Measurements from ENCODE around the gene SCO2.
A peak's percentile ranks its signal among the peaks of the same experiment; 100 is the strongest.

SCO2 gene

DNA sequence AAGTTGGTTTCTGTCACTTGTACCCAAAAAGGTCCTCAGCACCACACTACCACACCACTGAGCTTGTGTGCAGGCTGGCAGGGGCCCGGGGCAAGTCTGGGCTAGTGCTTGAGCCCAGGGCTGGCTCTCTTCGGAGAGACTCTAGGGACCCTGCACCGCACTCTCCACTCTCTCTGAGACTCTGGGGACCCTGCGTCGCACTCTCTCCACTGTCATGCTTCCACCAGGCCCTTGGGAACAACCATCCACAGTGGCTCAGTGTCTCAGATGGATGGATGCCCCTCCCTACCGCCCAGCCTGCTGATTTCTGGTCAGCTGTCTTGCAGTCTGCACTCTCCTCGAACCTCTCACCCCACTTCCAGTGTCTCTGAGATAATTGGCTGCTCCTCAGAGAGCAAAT is 48.5 kb downstream of the SCO2 start:
- DNase-seq (ENCODE audit: low read depth), result no peak

DNA sequence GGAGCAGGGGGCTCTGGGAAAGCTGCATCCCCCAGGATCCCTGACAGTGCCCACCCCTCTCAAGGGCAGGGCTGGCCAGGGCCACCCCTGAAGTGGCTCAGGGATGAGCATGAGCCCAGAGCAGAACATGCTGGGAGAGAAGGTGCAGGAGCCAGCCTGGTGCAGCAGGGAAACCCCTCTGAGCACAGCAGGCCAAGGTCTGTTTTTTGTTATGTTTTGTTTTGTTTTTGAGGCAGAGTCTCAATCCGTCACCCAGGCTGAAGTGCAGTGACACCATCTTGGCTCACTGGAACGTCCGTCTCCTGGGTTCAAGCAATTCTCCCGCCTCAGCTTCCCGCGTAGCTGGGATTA is 49.8 kb downstream of the SCO2 start:
- DNase-seq (ENCODE audit: low read depth), result no peak

DNA sequence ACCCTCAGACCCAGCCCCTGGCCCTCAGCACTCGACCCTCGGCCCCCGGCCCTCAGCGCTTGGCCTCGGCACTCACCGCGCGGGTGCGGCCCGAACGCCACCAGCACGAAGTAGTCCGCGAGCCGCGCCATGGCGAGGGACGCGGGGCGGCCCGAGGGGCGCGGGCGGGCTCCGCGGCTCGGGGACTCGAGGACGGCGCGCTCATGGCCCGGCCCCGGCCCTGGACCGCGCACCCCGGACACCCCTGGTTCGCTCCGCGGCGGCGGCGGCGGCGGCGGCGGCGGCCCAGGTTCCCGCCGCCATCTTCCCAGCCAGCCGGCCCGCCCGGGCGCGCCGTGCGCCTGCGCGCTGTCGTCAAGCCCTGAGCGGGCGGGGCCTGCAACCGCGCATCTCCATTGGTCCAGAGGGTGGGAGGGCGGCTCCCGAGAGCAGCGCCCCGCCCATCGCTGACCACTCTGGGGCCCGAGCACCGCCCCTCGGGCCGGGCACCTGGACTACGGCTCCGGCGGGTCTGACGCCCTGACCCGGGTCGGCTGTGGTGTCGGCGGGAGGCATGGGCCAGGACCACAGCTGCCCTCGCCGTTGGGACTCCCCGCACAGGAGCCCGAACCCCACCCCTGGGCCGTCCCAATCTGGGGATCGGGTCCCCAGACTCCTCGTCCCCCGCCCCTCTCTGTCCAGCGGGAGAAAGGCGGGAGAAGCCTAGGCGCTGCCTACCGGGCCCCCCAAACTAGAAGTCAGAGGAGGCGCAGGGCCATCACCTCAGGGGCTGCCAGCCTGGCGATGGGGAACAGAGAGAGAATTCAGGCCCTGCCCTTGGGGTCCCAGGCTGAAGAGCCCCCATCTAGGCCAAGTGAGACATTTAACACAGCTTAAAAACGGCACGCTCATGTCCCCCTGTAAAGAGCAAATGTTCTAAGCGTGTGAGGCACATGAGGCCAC is 50.4 kb downstream of the SCO2 start, which contains the start of gene SBF1:
SBF1 (minus strand) TSS at position 326 of the 942 bp plus-strand sequence; CDS start at position 131, 195 bp downstream.
- DNase-seq (ENCODE audit: low read depth), result peak; percentile 89

DNA sequence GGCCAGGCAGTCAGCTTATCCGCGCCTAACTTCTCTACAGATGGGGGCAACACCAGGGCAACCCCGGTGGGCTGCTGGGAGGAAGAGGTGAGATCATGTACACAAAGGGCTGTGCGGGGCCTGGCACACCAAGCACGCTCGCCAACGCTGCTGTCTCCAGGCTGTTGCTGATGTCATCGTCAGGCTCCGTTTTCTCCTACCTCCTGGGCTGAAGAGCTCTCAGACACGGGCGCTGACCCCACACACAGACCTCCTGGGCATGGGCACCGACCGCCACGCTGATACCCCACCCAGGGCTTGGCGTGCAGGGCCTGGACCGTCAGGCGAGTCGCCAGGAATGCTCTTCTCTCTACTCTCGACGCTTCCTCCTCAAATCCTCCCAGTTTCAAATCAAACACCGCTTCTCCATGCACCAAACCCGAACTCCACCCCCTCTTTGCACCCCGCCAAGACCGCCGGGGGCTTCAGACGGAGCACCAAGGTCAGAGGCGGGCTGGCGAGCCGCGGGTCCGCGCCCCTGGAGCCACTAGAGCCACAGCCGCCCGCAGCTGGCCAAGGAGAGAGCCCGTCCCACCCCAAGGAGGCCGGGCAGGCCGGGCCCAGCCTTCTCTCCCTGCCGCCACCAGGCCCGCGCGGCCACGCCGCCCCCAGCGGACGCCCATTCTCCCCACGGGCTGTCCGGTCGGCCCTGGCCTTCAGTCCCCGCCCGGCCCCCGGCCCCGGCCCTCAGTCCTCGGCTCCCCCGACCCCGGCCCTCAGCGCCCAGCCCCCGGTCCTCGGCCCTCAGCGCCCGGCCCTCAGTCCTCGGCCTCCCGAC is 51.3 kb downstream of the SCO2 start:
- DNase-seq (ENCODE audit: low read depth), result peak; percentile 59
